GM12878 (cell line): Measurements from ENCODE around the gene DUS3L. TPM values are rescaled to one million over a fixed set of nuclear protein-coding genes. Genes with fewer than 3 reads are reported as not detected.

ENCODE experiments used
- ATAC-seq: fragments of 200-7000 bp; cut with Tn5 transposase; 3 replicates; pipeline ENCODE4 v1.9.1; 2020; ENCODE audit warnings: mild to moderate bottlenecking, moderate library complexity
- Bru-seq: library from RNA; stranded (reverse); fragments of 400-500 nt; gene quantifications from one replicate; lab custom pipeline; 2021; lab: Mats Ljungman, UMichigan
- BruChase-seq, 2 experiments: library from RNA; stranded (reverse); fragments of 400-500 nt; gene quantifications; one replicate each; lab custom pipeline; 2021; lab: Mats Ljungman, UMichigan
- BruUV-seq: library from RNA; stranded (reverse); fragments of 400-500 nt; replicated peaks from 2 replicates; lab custom pipeline; 2021; lab: Mats Ljungman, UMichigan
- CTCF ChIA-PET: fragments of 300-600 bp; sonication (Branson Sonifier 250); formaldehyde crosslinking; extraction: SDS; loops from one replicate; lab custom pipeline; 2021; ENCODE audit warnings: inconsistent platforms; lab: Yijun Ruan, JAX
- POLR2A ChIA-PET: fragments of 350-600 bp; formaldehyde crosslinking; extraction: SDS; loops from one replicate; lab custom pipeline; 2021; ENCODE audit warnings: inconsistent platforms; lab: Charles Lee
- RAD21 ChIA-PET: fragments of 300-600 bp; sonication (Branson Sonifier 250); formaldehyde crosslinking; loops from one replicate; lab custom pipeline; 2023; ENCODE audit warnings: antibody characterized with exemption; ENCODE audit not compliant: unreplicated experiment; lab: Charles Lee
- SMC1A ChIA-PET: fragments of 300-600 bp; sonication (Branson Sonifier 250); formaldehyde crosslinking; loops from one replicate; lab custom pipeline; 2023; ENCODE audit not compliant: unreplicated experiment, uncharacterized antibody; lab: Charles Lee
- DNase-seq: peaks from one replicate; pipeline ENCODE4 v3.0.0-alpha.2; 2011; ENCODE audit warnings: low read depth, low spot score
- FAIRE-seq: peaks from 3 replicates; lab custom pipeline; 2011; peaks lifted over from hg19 to GRCh38; lab: Jason Lieb, UNC
- H2AFZ ChIP-seq: 2 replicates; pipeline ENCODE4 v1.6.0; 2011; ENCODE audit warnings: low read depth, low read length, control low read depth; ENCODE audit not compliant: control insufficient read depth
- H3K27ac ChIP-seq: 2 replicates; pipeline ENCODE4 v1.5.1; 2011; ENCODE audit warnings: control low read depth; ENCODE audit not compliant: control insufficient read depth, insufficient read depth
- H3K27me3 ChIP-seq, 2 experiments: replicated peaks in 1 of 2; 2 replicates each; pipeline versions ENCODE4 v1.6.0 to v1.6.1; 2011; ENCODE audit warnings: low read length in 1 of 2; ENCODE audit not compliant: control insufficient read depth in 2 of 2, insufficient read depth in 2 of 2
- H3K36me3 ChIP-seq, 2 experiments: 2 replicates each; pipeline ENCODE4 v1.5.1; 2011; ENCODE audit warnings: low read length in 1 of 2; ENCODE audit not compliant: control insufficient read depth in 2 of 2, insufficient read depth in 2 of 2
- H3K4me1 ChIP-seq: 2 replicates; pipeline ENCODE4 v1.6.1; 2011; ENCODE audit warnings: mild to moderate bottlenecking, low read length, moderate library complexity, mixed read lengths; ENCODE audit not compliant: control insufficient read depth, insufficient read depth
- H3K4me2 ChIP-seq: 2 replicates; pipeline ENCODE4 v1.6.0; 2011; ENCODE audit warnings: control low read depth; ENCODE audit not compliant: control insufficient read depth, insufficient read depth
- H3K4me3 ChIP-seq: fragments of 200-600 bp; sonication (generic); 2 replicates; pipeline ENCODE4 v1.5.1; 2016
- H3K79me2 ChIP-seq: 2 replicates; pipeline ENCODE4 v1.6.0; 2011; ENCODE audit warnings: low read length; ENCODE audit not compliant: control insufficient read depth, insufficient read depth
- H3K9ac ChIP-seq: 2 replicates; pipeline ENCODE4 v1.8.0; 2011; ENCODE audit warnings: low read length, control low read depth, mixed read lengths; ENCODE audit not compliant: control insufficient read depth, insufficient read depth
- H3K9me3 ChIP-seq: replicated peaks from 3 replicates; pipeline ENCODE4 v1.5.1; 2011; ENCODE audit warnings: mild to moderate bottlenecking, low read length; ENCODE audit not compliant: control insufficient read depth, insufficient read depth
- H4K20me1 ChIP-seq: 2 replicates; pipeline ENCODE4 v1.6.0; 2011; ENCODE audit not compliant: control insufficient read depth, insufficient read depth
- MEF2A ChIP-seq: IDR thresholded peaks from 2 replicates; pipeline ENCODE4 v1.6.1; 2011; ENCODE audit warnings: low read depth, mild to moderate bottlenecking, low read length, moderate library complexity; ENCODE audit not compliant: insufficient read depth
- MTA2 ChIP-seq: fragments of 450-650 bp; IDR thresholded peaks from 2 replicates; pipeline ENCODE4 v1.6.1; 2016; ENCODE audit warnings: low read depth, mild to moderate bottlenecking, moderate library complexity
- NFYA ChIP-seq: IDR thresholded peaks from 2 replicates; pipeline ENCODE4 v1.6.1; 2011; ENCODE audit warnings: low read depth, mild to moderate bottlenecking, low read length, improper control_type of control experiment, borderline replicate concordance
- SMAD5 ChIP-seq: IDR thresholded peaks from 2 replicates; pipeline ENCODE4 v1.6.1; 2016; ENCODE audit warnings: antibody characterized with exemption, low read depth
- WGBS: methylation state at CpG from one replicate; pipeline ENCODE4 v1.1.6; 2016; ENCODE audit warnings: low lambda C conversion rate; ENCODE audit not compliant: insufficient replicate concordance, insufficient coverage; ENCODE audit errors: missing lambda C conversion rate; 5-methylcytosine and 5-hydroxymethylcytosine counted together
- in situ Hi-C: fragments of 300-500 bp; cut with MboI; formaldehyde crosslinking; loops from 9 replicates; pipeline ENCODE4 v1.14.3; 2018; ENCODE audit warnings: mixed read lengths
- intact Hi-C: fragments of 100-400 bp; cut with micrococcal nuclease; formaldehyde crosslinking; loops from one replicate; pipeline ENCODE4 v1.14.2; 2022; ENCODE audit not compliant: unreplicated experiment
- long read RNA-seq, 2 experiments: library from polyadenylated mRNA; unstranded; transcript quantifications; one replicate each; pipeline ENCODE4 v2.0.0, GENCODE V29; 2019 to 2020
- polyA minus RNA-seq, 3 experiments: library from RNA; depleted of rRNA, polyadenylated mRNA; stranded (reverse); fragments of >200 nt; gene quantifications; 2 replicates each; pipeline ENCODE4 v1.2.3, GENCODE V29; 2011
- polyA plus RNA-seq, 11 experiments: library from polyadenylated mRNA; depleted of rRNA in 4 of 11; unstranded in 6 of 11; stranded (reverse) in 5 of 11; fragments of >200 nt; fragmentation: Nextera tagmentation in 4 of 11; fragmentation: Illumina TruSeq in 1 of 11; extraction: Ambion mirVana in 4 of 11; extraction: Trizol in 1 of 11; gene quantifications; 1 replicate in 1 of 11; 2 replicates in 10 of 11; pipeline versions ENCODE4 v1.2.1 to v1.2.3, GENCODE V29; 2011 to 2016; ENCODE audit warnings: inconsistent platforms in 2 of 11, missing spikeins in 2 of 11, low read depth in 1 of 11
- total RNA-seq, 4 experiments: library from RNA; depleted of rRNA in 3 of 4; stranded (reverse); fragments of >200 nt in 3 of 4; fragmentation: Illumina TruSeq in 1 of 4; extraction: Trizol in 1 of 4; gene quantifications; 2 replicates each; pipeline versions ENCODE4 v1.2.1 to v1.2.3, GENCODE V29; 2013 to 2021
- TF ChIP-seq, protein P1 (sequence below): IDR thresholded peaks from 2 replicates; pipeline ENCODE4 v1.6.1; 2011; ENCODE audit warnings: borderline replicate concordance, low read depth, mild to moderate bottlenecking, moderate library complexity, mixed read lengths, low read length; ENCODE audit not compliant: insufficient read depth; ENCODE audit errors: extremely low read length
- TF ChIP-seq, protein P2 (sequence below): fragments of 450-650 bp; formaldehyde crosslinking; IDR thresholded peaks from 2 replicates; pipeline ENCODE4 v1.4.0; 2020; ENCODE audit warnings: mild to moderate bottlenecking, moderate library complexity

The DUS3L gene, protein sequence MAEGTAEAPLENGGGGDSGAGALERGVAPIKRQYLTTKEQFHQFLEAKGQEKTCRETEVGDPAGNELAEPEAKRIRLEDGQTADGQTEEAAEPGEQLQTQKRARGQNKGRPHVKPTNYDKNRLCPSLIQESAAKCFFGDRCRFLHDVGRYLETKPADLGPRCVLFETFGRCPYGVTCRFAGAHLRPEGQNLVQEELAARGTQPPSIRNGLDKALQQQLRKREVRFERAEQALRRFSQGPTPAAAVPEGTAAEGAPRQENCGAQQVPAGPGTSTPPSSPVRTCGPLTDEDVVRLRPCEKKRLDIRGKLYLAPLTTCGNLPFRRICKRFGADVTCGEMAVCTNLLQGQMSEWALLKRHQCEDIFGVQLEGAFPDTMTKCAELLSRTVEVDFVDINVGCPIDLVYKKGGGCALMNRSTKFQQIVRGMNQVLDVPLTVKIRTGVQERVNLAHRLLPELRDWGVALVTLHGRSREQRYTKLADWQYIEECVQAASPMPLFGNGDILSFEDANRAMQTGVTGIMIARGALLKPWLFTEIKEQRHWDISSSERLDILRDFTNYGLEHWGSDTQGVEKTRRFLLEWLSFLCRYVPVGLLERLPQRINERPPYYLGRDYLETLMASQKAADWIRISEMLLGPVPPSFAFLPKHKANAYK
- total RNA-seq (2013; cell fraction: nucleolus; rRNA removed): 40.0 and 53.9 TPM in 2 replicates
- total RNA-seq (2014; rRNA removed) (31.4 and 34.1 TPM in 2 replicates), total RNA-seq (2014; rRNA removed; fragmentation: Illumina TruSeq; extraction: Trizol) (23.7 and 24.2 TPM in 2 replicates), total RNA-seq (2021) (36.9 and 47.6 TPM in 2 replicates), polyA plus RNA-seq (2011; rRNA removed) (14.2 and 22.4 TPM in 2 replicates), polyA plus RNA-seq (2014; fragmentation: Illumina TruSeq; extraction: Trizol) (9.8 and 28.0 TPM in 2 replicates), polyA plus RNA-seq (2014; fragmentation: Nextera tagmentation; extraction: Ambion mirVana) (1 to 10 TPM in 1 of 2 experiments, under 1 TPM in 1; 0.64 to 1.5 TPM), polyA plus RNA-seq (2014; rRNA removed) (43.8 and 53.2 TPM in 2 replicates), polyA plus RNA-seq (2016; fragmentation: Nextera tagmentation; extraction: Ambion mirVana) (10 to 100 TPM; 37.6 to 38.1 TPM), polyA minus RNA-seq (2011; rRNA and poly(A)+ RNA removed) (20.3 and 29.6 TPM in 2 replicates), Bru-seq, nascent RNA (percentile 70 among the genes with signal in this experiment), BruChase-seq, experiment 1, labeled RNA remaining after a 6-hour chase (percentile 78 among the genes with signal in this experiment), BruChase-seq, experiment 2, labeled RNA remaining after a 2-hour chase (percentile 73 among the genes with signal in this experiment)
- polyA plus RNA-seq (2011; ENCODE audit: low read depth): 68.1 TPM
- 29.2 and 47.8 TPM in 2 replicates for polyA plus RNA-seq (2011; cell fraction: cytosol; rRNA removed)
- polyA plus RNA-seq (2011; cell fraction: nucleus; rRNA removed): 122 and 160 TPM in 2 replicates
- polyA plus RNA-seq (2012): 17.6 and 46.6 TPM in 2 replicates
- 22.1 and 36.8 TPM in 2 replicates for polyA minus RNA-seq (2011; cell fraction: cytosol; rRNA and poly(A)+ RNA removed)
- polyA minus RNA-seq (2011; cell fraction: nucleus; rRNA and poly(A)+ RNA removed): 20.7 and 39.2 TPM in 2 replicates
- long read RNA-seq, experiment 1, transcript DUS3L-201 (13 exons, 2,113 nt): major isoform, 34 of 40 reads
- long read RNA-seq, experiment 1, partial matches to known transcripts: 2 of 40 reads
- long read RNA-seq, experiment 1, other reads (novel, unspliced or antisense): 3 of 40 reads
- long read RNA-seq, experiment 2, transcript DUS3L-201 (13 exons, 2,113 nt): major isoform, 8 of 16 reads
- long read RNA-seq, experiment 2, partial matches to known transcripts: 4 of 16 reads
- long read RNA-seq, experiment 2, other reads (novel, unspliced or antisense): 4 of 16 reads

DNA sequence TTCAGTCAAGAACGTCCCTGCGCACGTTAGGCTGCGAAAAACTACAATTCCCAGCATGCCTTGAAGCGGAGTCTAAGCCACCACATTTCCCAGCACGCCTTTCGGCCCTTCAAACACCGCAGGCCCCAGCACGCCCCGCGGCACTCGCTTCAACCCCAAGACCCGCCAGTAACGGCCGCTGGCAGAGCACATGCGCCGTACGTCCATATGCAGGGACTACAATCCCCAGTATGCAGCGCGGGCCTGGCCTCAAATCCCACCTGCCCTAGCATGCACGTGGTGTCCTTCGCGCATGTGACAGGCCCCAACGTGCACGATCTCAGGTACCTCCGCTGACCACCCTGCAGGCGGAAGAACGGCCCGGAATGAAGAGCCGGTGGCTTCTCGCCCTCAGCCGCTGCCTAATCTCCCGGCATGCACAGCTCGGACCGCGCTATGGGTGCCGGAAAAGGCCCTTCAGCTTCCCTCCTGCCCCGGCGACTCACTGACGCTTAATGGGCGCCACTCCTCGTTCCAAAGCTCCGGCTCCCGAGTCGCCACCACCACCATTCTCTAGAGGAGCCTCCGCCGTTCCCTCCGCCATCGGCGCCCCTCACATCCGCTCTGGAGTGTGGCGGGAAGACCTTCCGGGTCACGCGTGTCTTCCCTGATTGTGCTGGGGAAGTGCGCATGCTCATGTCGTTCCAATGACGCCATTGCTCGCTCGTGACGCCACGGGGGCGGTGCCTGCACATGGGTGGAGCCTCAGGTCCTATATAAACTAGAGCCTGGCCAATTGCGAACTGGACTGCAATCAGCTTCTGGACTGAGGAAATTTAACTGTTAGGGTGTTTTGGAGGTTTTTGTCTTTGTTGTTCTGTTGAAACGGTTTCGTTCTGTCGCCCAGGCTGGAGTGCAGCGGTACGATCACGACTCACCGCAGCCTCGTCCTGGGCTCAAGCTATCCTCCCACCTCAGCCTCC lies at the start of gene DUS3L:
Gene DUS3L, minus strand, starts transcription at position 605 of the 962 bp plus-strand sequence. Its CDS starts 22 bp downstream, at position 583.
- Histone ChIP-seq H3K4me3 (peak within 1 kb of the TSS; percentile 71), H3K36me3 (peaks cover 4 to 21% of the 10 kb centered on the region in 2 experiments; a peak in 3 of 4 replicates), H2AFZ (peak within 1 kb of the TSS; percentile 83), H3K79me2 (peaks cover 5% of the 10 kb centered on the region), H3K27ac (peak within 1 kb of the TSS; percentile 92), H4K20me1 (no peaks in the 10 kb centered on the region), H3K9ac (peak within 1 kb of the TSS; percentile 75), H3K4me2 (peak within 1 kb of the TSS; percentile 97), H3K27me3 (no peaks in the 10 kb centered on the region), H3K9me3 (no peaks in the 10 kb centered on the region), H3K4me1 (peaks cover 3% of the 10 kb centered on the region; the same call in 1 of the 2 replicates)
- intact Hi-C loops (loop anchor here (1.0 to 2.0 kb wide), 3 partner anchors 71 to 114 kb away; partner anchors contain the start of genes CATSPERD, LONP1, RPL36 and VMAC), in situ Hi-C loops (no loop called here)
- POLR2A ChIA-PET: interaction anchor here (1.1 kb wide), 2 partner anchors 13 to 113 kb away, joined by 3 to 7 read pairs; no protein-coding TSS in a partner anchor
- ATAC-seq: peak; percentile 99
- RAD21 ChIA-PET: interaction anchor here (0.7 to 1.5 kb wide), 2 partner anchors 13 to 198 kb away, joined by 3 to 4 read pairs; partner anchors contain the start of gene NRTN
- SMC1A ChIA-PET: interaction anchor here (0.9 to 1.0 kb wide), 2 partner anchors 13 to 101 kb away, joined by 3 to 4 read pairs; partner anchors contain the start of gene RPL36
- BruUV-seq: TSS peak; percentile 90
- peak; percentile 99 for FAIRE-seq
- CTCF ChIA-PET: interaction anchor here (0.9 to 3.6 kb wide), 3 partner anchors 13 to 101 kb away, joined by 3 to 25 read pairs (median 4); partner anchors contain the start of genes NRTN and RPL36
- DNase-seq: peak; percentile 98
- WGBS: 12% methylated on average over 72 of the region's 72 CpGs
- TF ChIP-seq, protein P1, sequence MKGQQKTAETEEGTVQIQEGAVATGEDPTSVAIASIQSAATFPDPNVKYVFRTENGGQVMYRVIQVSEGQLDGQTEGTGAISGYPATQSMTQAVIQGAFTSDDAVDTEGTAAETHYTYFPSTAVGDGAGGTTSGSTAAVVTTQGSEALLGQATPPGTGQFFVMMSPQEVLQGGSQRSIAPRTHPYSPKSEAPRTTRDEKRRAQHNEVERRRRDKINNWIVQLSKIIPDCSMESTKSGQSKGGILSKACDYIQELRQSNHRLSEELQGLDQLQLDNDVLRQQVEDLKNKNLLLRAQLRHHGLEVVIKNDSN: peak; percentile 95
- peak; percentile 89 for TF ChIP-seq MTA2
- TF ChIP-seq MEF2A: no peak
- peak; percentile 76; the same call in 1 of the 2 replicates for TF ChIP-seq SMAD5
- TF ChIP-seq, protein P2, sequence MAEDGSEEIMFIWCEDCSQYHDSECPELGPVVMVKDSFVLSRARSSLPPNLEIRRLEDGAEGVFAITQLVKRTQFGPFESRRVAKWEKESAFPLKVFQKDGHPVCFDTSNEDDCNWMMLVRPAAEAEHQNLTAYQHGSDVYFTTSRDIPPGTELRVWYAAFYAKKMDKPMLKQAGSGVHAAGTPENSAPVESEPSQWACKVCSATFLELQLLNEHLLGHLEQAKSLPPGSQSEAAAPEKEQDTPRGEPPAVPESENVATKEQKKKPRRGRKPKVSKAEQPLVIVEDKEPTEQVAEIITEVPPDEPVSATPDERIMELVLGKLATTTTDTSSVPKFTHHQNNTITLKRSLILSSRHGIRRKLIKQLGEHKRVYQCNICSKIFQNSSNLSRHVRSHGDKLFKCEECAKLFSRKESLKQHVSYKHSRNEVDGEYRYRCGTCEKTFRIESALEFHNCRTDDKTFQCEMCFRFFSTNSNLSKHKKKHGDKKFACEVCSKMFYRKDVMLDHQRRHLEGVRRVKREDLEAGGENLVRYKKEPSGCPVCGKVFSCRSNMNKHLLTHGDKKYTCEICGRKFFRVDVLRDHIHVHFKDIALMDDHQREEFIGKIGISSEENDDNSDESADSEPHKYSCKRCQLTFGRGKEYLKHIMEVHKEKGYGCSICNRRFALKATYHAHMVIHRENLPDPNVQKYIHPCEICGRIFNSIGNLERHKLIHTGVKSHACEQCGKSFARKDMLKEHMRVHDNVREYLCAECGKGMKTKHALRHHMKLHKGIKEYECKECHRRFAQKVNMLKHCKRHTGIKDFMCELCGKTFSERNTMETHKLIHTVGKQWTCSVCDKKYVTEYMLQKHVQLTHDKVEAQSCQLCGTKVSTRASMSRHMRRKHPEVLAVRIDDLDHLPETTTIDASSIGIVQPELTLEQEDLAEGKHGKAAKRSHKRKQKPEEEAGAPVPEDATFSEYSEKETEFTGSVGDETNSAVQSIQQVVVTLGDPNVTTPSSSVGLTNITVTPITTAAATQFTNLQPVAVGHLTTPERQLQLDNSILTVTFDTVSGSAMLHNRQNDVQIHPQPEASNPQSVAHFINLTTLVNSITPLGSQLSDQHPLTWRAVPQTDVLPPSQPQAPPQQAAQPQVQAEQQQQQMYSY: no peak
- no peak for TF ChIP-seq NFYA
